GM19238 (cell line): ENCODE measurements around the gene SMIM22.
A peak's percentile ranks its signal among the peaks of the same experiment; 100 is the strongest.

Experiments used
- DNase-seq: peaks from one replicate; pipeline ENCODE4 v3.0.0; 2011; ENCODE audit warnings: low spot score; ENCODE audit not compliant: insufficient read length

SMIM22 gene, protein sequence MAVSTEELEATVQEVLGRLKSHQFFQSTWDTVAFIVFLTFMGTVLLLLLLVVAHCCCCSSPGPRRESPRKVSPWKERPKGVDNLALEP

DNA sequence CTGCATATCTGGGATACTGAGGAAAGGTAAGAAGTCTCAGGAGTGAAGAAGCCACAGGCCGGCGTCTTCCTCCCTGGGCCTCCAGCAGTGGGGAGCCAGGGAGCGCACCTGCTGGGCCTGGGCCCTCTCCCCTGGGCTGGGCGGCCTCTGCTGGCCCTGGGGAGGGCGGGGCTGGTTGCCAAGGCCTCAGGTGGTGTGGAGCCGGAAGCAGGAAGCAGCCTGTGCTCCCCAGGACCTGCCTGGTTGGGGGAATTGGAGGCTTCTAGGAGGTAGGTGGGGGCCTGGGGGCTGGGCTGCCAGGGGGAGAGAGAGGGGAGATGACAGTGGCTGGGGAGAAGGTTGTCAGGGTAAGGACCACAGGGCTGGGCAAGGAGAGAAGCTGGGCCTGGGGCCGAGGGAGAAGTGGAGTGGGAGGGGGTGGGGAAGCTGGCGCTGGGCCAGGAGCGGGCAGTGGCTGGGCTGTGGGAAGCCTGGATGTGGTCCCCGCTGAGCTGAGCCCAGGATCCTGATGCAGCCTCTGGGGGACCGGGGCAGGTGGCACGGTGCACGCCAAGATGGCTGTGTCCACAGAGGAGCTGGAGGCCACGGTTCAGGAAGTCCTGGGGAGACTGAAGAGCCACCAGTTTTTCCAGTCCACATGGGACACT is at the start of gene SMIM22:
Gene SMIM22, plus strand, starts transcription at position 189 of the 647 bp plus-strand sequence. Its CDS starts 366 bp downstream, at position 555.
- no peak for DNase-seq

DNA sequence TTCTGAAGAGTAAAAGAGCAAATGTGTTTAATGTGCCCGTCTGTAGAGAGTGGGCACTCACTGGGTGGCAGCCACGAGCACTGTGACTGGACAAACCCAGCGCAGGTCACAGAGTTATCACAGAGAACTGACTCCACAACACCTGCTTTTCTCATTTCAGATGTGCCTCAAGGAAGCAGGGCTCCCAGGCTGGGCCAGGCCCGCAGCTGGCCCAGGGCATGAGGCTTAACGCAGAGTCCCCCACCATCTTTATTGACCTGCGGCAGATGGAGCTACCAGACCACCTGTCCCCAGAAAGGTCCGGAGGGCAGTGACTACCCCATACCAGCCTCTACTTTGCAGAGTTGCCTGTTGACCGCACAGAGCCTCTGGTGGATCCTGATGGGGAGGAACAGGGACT is 49.0 kb upstream of the SMIM22 start:
- DNase-seq: no peak

DNA sequence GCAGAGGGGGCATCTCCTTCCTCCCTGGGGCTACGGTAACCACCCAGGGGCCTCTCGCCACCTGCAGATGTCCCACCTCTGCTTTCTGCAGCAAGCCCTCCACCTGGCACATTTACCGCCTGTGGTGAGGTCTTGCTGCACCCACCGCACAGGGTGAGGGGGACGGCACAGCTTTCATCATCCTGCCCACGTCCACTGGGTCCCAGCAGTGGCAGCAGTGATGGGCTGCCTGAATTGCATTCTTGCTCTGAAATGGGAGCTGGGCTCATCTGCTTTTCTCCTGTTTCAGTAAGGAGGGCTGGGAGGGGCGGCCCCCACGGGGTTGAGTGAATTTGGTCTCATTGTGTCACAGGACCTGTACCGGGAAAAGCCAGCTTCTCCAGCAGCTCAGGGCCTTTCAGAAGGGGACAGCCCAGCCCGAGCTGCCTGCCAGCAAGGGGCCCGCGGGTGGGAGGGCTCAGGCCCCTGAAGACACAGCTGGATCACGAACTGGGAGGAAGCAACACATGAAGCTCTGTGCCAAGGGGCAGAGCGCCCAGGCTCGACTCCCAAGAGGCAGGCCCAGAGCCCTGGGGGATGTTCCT is 48.1 kb upstream of the SMIM22 start:
- DNase-seq: no peak

DNA sequence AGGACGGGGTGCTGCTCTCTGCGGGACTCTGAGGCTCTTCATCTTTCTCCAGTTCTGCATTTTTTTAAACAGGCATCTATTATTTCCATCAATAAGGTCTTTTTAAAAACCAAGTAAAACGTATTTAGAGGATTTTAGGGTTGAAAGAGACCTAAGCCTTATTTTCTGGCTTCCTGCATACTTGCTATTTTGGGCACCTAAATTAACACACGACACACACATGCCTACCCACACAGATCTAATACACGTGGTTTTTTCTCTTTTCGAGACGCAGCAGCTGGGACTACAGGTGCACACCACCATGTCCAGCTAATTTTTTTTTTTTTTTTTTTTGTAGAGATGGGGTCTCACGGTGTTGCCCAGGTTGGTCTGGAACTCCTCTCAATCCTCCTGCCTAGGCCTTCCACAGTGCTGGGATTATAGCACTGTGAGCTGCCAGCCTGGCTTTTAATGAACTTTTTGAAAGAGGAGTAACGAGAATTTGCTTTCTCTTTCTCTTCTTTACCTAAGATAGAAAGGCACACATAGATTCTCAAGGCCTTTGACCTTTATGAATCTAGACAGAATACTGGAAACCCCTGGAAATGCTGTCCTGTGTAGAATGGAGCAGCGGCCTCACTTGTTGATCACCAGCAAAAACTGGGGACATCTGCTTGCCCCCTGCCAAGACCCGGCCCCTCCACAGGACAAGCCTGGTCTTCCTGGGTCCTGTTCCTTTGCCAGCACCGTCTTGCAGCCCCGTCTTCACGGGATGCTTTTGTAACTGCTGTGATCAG is 47.1 kb upstream of the SMIM22 start:
- no peak for DNase-seq

DNA sequence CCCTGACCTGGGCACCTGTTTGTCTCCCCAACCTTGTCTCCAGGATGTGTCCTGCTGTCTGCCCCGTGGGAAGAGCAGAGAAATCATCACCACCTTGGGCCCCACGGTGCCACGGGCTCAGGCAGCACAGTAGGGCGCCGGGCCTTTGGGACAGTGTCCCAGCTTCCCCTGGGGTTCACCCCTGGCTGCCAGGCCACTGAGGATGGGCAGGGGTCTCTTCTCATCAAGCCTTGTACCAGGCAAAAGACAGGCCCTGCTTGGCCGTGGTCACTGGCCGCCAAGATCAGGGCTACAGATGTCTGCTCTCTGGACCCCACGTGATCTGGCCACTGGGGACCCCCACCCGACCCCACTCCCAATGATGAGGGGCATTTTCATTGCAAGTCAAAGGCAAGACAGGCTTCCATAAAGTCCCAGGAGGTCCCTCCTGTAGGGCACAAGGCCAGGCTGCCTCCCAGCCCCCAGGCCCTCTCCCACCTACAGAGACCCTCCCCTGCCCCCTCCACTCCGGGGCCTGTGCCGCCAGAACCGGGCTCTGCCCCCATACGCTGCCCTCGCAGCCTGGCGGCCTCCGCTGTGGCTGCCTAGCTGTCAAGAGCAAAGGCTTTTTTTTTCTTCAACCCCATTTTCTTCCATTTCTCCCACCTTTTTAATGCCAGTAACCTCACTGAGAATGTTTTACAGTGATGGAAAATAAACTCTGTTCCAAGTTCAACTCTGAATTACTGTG is 46.3 kb upstream of the SMIM22 start:
- DNase-seq: no peak

DNA sequence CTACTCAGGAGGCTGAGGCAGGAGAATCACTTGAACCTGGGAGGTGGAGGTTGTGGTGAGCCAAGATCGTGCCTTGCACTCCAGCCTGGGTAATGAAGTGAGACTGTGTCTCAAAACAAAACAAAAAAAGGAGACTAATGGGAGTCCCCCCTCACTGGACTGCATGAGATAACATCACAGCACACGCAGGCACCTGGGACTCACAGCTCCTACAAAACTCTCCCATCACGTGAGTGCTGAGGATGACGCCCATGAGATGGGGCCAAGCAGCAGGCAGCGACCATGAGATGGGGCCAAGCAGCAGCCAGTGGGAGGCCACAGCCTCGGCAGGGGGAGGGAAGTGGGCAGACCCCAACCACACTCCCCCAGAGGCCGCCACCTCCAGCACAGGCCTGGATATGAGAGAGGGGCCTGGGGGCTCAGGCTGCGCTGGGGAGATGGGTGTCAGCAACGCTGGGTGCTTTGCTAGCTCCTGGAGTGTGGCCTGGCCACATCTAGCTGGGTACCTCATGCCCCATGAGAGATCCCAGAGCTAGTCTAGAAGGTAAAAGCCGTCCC is 45.4 kb upstream of the SMIM22 start:
- DNase-seq: no peak

DNA sequence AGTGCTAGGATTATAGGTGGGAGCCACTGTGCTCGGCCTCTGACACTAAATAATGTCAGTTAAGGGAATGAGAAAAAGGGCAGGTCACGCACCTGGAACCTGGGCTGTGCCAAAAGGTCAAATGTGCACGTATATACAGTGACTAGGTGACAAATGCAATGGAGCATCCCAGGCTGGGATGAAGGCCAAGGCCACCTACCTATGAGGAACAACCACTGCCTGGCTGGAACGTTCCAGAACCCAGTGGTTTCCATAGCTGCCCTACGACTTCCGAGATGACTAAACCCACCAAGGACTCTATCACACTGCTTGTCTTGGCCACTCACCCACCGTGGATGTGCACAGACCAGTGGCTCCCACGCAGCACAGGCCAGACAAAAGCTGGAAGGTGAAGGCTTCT is 44.3 kb upstream of the SMIM22 start:
- no peak for DNase-seq

DNA sequence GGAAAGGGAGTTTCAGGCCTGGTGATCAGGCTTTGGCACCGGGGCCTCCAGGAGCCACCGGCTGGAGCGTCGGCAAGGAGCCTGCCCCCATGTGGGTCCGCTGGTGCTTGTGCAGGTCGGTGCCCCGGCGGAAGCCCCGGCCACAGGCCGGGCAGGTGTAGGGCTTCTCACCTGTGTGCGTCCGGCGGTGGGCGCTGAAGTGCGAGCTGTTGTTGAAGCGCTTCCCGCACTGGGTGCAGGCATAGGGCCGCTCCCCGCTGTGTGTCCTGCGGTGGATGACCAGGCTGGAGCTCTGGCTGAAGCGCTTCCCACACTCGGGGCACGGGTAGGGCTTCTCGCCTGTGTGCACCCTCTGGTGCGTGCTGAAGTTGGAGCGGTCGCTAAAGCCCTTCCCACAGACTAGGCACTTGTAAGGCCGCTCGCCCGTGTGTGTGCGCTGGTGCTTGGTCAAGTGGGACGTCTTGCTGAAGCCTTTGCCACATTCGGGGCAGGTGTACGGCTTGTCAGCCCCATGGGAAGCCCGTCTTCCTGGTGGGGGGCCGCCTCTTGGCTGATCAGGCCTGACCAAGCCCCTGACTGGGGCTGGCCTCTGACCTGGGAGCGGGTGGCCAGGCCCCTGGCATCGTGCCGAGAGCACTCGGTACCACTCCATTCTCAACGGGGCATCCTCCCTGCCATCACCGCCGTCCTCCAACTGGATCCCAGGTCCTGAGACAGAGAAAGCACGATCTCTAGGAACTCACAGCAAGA is 42.6 kb upstream of the SMIM22 start:
- no peak for DNase-seq

DNA sequence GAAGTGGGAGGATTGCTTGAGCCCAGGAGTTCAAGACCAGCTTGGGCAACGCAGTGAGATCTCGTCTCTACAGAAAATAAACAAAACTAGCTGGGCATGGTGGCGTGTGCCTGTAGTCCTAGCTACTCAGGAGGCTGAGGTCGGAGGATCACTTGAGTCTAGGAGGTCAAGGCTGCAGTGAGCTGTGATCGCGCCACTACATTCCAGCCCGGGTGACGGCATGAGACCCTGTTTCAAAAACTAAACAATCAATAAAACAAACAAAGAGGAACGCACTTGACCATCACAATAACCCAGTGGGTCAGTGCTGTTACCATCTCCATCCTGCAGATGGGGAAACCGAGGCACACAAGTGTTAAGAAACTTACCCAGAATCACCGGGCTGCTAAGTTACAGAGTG is 41.9 kb upstream of the SMIM22 start:
- no peak for DNase-seq

DNA sequence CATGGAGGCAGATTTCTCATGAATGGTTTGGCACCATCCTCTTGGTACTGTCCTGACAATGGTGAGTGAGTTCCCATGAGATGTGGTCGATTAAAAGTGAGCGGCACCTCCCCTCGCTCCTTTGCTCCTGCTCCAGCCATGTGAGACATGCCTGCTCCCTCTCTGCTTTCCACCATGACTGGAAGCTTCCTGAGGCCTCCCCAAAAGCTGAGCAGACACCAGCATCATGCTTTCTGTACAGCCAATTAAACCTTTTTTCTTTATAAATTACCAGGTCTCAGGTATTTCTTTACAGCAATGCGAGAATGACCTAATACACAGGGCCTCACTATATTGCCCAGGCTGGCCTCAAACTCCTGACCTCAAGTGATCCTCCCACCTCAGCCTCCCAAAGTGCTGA is 40.3 kb upstream of the SMIM22 start:
- no peak for DNase-seq

DNA sequence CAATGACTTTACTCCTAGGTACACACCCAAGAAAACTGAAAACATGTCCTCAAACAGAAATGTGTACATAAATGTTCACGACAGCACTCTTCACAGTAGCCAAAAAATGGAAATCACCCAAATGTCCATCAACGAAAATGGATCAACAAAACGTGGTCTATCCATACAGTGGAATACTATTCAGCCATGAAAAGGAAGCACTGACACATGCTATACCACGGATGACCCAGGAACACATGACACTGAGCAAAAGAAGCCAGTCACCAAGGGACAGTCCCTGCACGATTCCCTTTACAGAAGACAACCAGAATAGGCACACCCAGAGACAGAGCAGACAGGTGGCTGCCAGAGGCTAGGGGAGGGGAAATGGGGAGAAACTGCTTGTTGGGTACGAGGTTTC is 39.5 kb upstream of the SMIM22 start:
- no peak for DNase-seq

DNA sequence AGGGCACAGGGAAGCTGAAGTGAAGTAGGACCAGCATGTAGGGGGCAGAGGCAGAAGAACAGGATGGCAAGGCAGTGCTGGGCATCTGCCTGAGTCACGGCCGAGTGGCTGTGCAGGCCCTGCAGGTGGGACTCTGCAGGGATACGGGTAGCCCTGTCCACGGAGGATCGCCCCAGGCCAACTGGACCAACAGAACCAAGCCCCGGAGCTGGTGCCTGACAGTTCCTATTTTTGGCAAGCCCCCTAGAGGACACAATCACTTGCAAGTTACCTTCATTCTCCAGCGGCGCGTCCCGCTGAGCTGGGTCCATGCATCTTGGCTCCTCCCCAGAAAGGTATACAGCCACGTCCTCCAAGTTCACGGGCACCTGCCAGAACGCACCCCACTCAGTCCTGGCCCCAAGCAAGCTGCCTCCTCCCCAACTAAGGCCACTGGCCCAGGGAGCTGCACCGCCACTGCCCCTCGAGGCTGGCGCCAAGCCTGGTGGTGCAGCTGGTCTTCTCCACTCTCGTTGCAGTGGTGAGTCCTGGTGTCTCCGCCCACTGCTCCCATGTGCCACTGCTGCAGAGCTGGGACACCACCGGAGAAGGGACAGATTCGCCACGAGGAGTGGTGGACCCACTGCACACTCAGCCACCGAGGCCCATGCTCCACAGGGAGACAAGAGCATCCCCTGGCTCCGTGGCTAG is 34.8 kb upstream of the SMIM22 start:
- no peak for DNase-seq

DNA sequence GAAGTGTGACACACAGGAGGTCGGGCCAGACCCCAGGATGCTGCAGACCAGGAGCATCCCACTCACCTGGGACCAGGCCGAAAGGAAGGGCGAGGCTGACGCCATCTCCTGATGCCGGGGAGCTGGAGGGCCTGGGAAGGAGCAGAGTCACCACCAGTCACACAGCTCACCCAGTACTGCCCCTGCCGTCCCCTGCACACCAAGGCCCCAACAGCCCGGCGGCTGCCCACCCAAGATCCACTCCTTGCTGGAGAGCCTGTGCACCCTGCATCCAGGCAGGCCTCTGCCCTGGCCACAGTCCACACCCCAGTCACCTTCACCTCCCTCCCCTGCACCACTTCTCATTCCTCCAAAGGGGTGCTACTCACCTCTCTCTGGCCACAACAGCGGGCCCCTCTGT is 33.0 kb upstream of the SMIM22 start:
- no peak for DNase-seq

DNA sequence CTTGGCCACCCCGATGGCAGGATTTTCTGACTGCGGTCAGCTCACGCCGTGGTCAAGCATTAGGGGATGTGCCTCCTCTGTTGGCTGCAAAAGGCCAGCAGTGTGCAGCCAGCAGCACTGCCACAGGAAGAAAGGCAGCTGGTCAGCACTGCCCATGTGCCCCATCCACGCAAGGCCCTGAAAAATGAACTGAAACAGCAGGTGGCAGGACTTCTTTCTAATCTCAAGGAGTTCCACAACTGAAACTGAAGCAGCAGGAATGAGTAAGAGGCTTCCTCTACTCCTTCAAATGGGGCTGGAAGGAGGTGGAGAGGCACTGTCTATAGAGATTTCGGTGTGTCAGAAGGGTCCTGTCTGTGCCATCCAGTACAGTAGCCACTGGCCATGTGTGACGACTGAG is 31.4 kb upstream of the SMIM22 start:
- no peak for DNase-seq

DNA sequence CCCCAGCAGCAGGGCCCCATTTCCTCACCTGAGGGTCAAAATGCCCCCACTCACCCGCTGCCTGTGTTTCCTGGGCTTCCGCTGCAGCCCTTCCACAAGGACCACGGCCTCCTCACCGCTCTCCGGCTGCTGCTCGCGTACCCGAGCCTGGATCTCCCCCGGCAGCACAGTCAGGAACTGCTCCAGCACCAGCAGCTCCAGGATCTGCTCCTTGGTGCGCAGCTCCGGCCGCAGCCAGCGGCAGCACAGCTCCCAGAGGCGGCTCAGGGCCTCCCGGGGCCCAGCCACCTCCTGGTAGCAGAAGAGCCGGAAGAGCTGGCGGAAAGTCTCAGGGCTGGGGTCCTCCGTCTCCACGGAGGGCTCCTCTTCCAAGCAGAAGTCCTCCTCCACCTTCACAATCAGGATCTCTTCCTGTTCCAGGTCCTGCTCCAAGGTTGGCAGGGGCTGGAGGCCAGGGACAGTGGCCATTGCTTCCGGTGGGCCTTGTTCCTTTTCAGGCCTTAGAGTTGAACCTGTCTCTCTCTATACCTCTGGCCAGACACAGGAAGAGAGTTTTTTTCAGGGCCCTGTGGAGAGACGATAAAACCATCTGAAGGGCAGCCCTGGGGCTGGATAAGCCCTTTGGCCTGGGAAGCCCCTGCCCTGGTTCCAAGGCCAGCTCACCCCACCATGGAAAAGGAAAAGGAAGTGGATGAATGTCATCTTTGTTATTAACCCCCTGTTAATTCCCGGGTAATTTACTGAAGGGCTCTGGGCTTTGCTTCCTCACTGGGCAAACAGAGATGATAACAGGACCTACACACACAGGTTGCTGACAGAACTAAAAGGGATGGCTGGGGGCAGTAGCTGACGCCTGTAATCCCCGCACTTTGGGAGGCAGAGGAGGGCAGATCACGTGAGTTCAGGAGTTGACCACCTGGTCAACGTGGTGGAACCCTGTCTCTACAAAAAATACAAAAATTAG is 29.4 kb upstream of the SMIM22 start:
- DNase-seq: no peak

DNA sequence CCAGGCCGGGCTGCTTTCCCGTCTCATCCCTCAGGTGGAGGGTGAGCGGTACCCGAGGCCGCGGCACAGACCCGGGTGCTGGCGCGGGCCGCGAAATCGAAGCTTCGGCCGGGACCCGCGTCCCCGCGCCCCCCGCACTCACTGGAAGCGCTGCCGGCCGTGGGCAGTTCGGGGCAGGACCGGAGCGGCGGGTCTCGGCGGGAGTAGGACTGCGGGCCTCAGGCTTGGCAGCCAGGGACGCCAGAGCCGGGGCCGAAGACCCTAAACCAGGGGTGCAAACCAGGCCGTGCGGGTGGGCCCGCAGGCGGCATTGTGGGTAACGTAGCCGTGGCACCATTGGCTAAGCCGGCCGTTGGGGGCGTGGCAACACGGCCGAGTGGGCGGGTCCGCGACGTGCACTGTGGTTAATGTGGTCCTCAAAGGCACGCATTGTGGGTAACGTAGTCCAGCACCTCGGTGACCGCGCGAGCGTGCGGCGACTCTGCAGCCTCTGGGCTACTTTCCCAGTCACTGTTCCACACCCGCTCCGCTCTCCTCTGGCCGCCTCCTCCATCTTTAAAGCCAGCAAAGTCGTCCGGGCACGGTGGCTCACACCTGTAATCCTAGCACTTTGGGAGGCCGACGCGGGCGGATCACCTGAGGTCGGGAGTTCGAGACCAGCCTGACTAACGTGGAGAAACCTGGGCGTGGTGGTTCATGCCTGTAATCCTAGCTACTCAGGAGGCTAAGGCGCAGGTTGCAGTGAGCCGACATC is 28.1 kb upstream of the SMIM22 start, which contains the start of gene ZNF500:
Gene ZNF500, minus strand, starts transcription at position 288 of the 754 bp plus-strand sequence. CDS start 1,184 bp downstream, outside the sequence.
- peak; percentile 89 for DNase-seq

DNA sequence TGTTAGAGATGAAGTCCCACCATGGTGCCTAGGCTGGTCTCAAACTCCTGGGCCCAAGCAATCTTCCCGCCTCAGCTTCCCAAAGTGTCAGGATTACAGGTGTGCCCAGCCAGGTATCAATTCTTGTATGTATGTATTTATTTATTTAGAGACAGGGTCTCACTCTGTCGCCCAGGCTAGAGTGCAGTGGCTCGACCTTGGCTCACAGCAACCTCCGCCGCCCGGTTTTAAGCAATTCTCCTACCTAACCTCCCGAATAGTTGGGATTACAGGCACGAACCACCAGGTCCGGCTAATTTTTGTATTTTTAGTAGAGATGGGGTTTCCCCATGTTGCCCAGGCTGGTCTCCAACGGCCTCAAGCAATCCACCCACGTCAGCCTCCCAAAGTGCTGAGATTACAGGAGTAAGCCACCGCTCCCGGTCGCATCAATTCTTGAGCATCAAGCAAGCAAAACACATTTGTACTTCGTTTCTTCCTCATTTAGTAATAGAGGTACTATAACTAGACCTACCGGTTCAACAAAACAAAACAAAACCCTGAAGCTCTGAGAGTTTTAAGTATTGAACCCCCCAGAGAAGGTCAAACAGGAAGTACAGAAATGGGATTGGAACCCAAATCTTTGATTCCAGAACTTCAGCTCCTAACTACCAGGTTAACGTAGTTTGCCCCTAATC is 27.2 kb upstream of the SMIM22 start:
- DNase-seq: no peak
